ENCODE measurements around the gene TNIP2. TPM values are rescaled to one million over a fixed set of nuclear protein-coding genes. Genes with fewer than 3 reads are reported as not detected.
A peak's percentile ranks its signal among the peaks of the same experiment; 100 is the strongest.

The TNIP2 gene
- total and polyA plus RNA-seq, 2 of the 13 experiments (the other 11 are each of a cell fraction or from before 2014, with no cell fraction given) = 25.6 to 38.0 TPM

DNA sequence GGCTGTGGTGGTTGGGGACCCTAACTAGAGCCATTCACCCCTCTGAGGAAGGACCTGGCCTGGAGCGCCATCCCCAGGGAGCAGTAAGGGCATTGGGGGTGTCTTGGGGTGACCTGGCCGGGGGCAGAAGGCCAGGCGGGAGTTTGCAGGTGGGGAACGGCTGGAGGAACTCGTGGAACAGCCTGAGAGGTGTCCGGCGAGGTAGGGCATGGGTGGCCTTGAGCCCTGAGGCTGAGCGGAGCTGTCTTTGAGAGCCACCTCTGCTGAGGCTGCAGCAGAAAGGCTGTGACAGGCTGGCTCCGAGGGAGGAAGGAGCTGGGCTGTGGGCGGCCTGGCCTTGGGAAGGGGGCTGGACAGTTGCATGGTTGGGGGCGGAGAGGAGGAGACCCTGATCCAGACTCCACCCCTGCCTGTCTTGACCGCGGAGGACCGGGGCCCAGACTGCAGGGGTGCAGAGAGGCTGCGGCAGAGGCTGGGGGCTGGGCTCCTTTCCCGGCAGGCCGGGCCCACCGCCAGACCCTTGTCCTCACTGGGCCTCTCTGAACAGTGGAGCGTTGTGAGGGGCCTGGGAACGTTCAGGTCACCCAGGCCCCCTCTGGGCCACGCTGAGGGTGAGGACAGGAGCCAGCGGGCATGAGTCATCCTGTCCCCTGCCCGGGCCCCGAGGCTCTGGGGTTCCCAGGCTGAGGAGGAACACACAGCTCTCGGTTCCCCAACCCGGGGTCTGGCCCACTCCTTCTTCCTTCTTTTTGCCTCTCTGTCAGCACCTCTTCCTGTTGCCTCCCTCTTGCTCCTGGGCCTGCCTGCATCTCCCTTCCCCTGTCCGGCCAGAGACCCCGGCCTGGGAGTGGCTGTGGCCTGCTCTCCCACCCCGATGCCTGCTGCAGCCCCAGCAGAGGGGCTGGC lies 44.8 kb upstream of the TNIP2 start (continued):
- TF ChIP-seq MEIS1 (CRISPR knock-in tag; IDR thresholded peaks at IDR 0.05; ENCODE audit: borderline replicate concordance) (0 out of 2 replicates have a peak, but pooled peaks have one; percentile 64), ZNF446 (CRISPR knock-in tag; IDR thresholded peaks at IDR 0.05) (no peak), ZNF138 (CRISPR knock-in tag; IDR thresholded peaks at IDR 0.05; ENCODE audit: low read depth) (no peak), ZNF782 (CRISPR knock-in tag; IDR thresholded peaks at IDR 0.05; ENCODE audit: borderline replicate concordance) (no peak), PTBP1 (IDR thresholded peaks at IDR 0.05; ENCODE audit: low read depth, low read length, poor library complexity, severe bottlenecking) (peak; percentile 24), ELF3 (CRISPR knock-in tag; IDR thresholded peaks at IDR 0.05) (peak; percentile 82), ZFP90 (CRISPR knock-in tag; IDR thresholded peaks at IDR 0.05; ENCODE audit: borderline replicate concordance) (no peak; the same call in 1 of the 2 replicates), MTF1 (CRISPR knock-in tag; IDR thresholded peaks at IDR 0.05) (no peak), SP1 (IDR thresholded peaks at IDR 0.05) (no peak), SP1 (CRISPR knock-in tag; IDR thresholded peaks at IDR 0.05) (no peak; the same call in none of the 2 replicates), ARHGAP35 (CRISPR knock-in tag; IDR thresholded peaks at IDR 0.05; ENCODE audit: borderline replicate concordance) (0 out of 2 replicates have a peak, but pooled peaks have one; percentile 56), CBFB (CRISPR knock-in tag; IDR thresholded peaks at IDR 0.05) (peak; percentile 90), ZFP62 (CRISPR knock-in tag; IDR thresholded peaks at IDR 0.05) (no peak), ZNF772 (CRISPR knock-in tag; IDR thresholded peaks at IDR 0.05) (peak; percentile 44; the same call in 1 of the 2 replicates), ZFYVE20 (CRISPR knock-in tag; IDR thresholded peaks at IDR 0.05; ENCODE audit: borderline replicate concordance, low read depth) (no peak), ZNF788 (CRISPR knock-in tag; IDR thresholded peaks at IDR 0.05; ENCODE audit: borderline replicate concordance) (peak; percentile 81), ZSCAN20 (CRISPR knock-in tag; IDR thresholded peaks at IDR 0.05; ENCODE audit: borderline replicate concordance) (no peak)
- TF ChIP-seq, protein P1, sequence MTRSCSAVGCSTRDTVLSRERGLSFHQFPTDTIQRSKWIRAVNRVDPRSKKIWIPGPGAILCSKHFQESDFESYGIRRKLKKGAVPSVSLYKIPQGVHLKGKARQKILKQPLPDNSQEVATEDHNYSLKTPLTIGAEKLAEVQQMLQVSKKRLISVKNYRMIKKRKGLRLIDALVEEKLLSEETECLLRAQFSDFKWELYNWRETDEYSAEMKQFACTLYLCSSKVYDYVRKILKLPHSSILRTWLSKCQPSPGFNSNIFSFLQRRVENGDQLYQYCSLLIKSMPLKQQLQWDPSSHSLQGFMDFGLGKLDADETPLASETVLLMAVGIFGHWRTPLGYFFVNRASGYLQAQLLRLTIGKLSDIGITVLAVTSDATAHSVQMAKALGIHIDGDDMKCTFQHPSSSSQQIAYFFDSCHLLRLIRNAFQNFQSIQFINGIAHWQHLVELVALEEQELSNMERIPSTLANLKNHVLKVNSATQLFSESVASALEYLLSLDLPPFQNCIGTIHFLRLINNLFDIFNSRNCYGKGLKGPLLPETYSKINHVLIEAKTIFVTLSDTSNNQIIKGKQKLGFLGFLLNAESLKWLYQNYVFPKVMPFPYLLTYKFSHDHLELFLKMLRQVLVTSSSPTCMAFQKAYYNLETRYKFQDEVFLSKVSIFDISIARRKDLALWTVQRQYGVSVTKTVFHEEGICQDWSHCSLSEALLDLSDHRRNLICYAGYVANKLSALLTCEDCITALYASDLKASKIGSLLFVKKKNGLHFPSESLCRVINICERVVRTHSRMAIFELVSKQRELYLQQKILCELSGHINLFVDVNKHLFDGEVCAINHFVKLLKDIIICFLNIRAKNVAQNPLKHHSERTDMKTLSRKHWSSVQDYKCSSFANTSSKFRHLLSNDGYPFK (CRISPR knock-in tag; IDR thresholded peaks at IDR 0.05; ENCODE audit: borderline replicate concordance) = peak; percentile 71; the same call in 1 of the 2 replicates
- TF ChIP-seq, protein P2, sequence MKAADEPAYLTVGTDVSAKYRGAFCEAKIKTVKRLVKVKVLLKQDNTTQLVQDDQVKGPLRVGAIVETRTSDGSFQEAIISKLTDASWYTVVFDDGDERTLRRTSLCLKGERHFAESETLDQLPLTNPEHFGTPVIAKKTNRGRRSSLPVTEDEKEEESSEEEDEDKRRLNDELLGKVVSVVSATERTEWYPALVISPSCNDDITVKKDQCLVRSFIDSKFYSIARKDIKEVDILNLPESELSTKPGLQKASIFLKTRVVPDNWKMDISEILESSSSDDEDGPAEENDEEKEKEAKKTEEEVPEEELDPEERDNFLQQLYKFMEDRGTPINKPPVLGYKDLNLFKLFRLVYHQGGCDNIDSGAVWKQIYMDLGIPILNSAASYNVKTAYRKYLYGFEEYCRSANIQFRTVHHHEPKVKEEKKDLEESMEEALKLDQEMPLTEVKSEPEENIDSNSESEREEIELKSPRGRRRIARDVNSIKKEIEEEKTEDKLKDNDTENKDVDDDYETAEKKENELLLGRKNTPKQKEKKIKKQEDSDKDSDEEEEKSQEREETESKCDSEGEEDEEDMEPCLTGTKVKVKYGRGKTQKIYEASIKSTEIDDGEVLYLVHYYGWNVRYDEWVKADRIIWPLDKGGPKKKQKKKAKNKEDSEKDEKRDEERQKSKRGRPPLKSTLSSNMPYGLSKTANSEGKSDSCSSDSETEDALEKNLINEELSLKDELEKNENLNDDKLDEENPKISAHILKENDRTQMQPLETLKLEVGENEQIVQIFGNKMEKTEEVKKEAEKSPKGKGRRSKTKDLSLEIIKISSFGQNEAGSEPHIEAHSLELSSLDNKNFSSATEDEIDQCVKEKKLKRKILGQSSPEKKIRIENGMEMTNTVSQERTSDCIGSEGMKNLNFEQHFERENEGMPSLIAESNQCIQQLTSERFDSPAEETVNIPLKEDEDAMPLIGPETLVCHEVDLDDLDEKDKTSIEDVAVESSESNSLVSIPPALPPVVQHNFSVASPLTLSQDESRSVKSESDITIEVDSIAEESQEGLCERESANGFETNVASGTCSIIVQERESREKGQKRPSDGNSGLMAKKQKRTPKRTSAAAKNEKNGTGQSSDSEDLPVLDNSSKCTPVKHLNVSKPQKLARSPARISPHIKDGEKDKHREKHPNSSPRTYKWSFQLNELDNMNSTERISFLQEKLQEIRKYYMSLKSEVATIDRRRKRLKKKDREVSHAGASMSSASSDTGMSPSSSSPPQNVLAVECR (CRISPR knock-in tag; IDR thresholded peaks at IDR 0.05; ENCODE audit: borderline replicate concordance) = peak; percentile 72; the same call in 1 of the 2 replicates
- TF ChIP-seq, protein P3, sequence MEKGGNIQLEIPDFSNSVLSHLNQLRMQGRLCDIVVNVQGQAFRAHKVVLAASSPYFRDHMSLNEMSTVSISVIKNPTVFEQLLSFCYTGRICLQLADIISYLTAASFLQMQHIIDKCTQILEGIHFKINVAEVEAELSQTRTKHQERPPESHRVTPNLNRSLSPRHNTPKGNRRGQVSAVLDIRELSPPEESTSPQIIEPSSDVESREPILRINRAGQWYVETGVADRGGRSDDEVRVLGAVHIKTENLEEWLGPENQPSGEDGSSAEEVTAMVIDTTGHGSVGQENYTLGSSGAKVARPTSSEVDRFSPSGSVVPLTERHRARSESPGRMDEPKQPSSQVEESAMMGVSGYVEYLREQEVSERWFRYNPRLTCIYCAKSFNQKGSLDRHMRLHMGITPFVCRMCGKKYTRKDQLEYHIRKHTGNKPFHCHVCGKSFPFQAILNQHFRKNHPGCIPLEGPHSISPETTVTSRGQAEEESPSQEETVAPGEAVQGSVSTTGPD (CRISPR knock-in tag; IDR thresholded peaks at IDR 0.05) = no peak
